ENCODE data around the gene BMP8B. TPM values are rescaled to one million over a fixed set of nuclear protein-coding genes. Genes with fewer than 3 reads are reported as not detected.

The BMP8B gene
- total and polyA plus RNA-seq, 2 of the 8 experiments (the other 6 are each of a cell fraction or from before 2014, with no cell fraction given): 0.37 to 0.50 TPM

DNA sequence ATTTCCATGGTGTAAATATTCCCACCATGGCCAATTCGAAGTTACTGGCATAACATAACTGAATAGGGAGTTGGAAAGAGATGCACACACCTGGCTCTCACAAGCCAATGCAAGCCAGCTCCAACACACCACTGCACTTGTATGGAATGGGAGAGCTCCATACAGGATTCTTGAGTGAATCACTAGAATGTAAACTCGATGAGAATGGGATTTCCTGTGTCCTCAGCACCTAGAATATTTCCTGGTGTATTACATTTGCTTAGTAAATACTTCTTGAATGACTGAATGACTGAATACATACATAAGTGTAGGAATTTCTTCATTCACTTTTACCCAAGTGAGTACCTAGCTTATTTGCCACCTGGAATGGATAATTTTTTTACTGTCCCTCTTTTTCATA, 66.2 kb downstream of the BMP8B start:
- Histone ChIP-seq H4K5ac (ENCODE audit: insufficient read length, low read depth, low read length) (no peak overlapping the region), H3K27me3 (replicated peaks in 1 of 4; ENCODE audit: control insufficient read depth in 3 of 4, extremely low read depth in 1 of 4, insufficient read depth in 3 of 4, low read length in 3 of 4) (peaks cover 13 to 57% (median 37%) of the 10 kb centered on the region in 4 experiments)
- TF ChIP-seq SP1 (IDR thresholded peaks at IDR 0.05; ENCODE audit: low read depth, low read length): no peak
- no peak for TF ChIP-seq TCF12 (IDR thresholded peaks at IDR 0.05; ENCODE audit: low read depth, low read length)
- TF ChIP-seq RAD21 (IDR thresholded peaks at IDR 0.05 in 1 of 2, conservative IDR thresholded peaks at IDR 0.05 in 1 of 2; ENCODE audit: low read depth in 2 of 2, low read length in 2 of 2): no peak
- TF ChIP-seq TBP (IDR thresholded peaks at IDR 0.05; ENCODE audit: low read depth, low read length): no peak
- no peak for TF ChIP-seq POU5F1 (IDR thresholded peaks at IDR 0.05; ENCODE audit: low read depth, low read length)
- no peak for TF ChIP-seq KDM1A (IDR thresholded peaks at IDR 0.05; ENCODE audit: borderline replicate concordance, low read length)
- no peak for TF ChIP-seq EZH2 (IDR thresholded peaks at IDR 0.05; ENCODE audit: low read depth, low read length, severe bottlenecking)
- TF ChIP-seq RNF2 (IDR thresholded peaks at IDR 0.05; ENCODE audit: borderline replicate concordance, low read depth, low read length, missing control alignments, poor library complexity, severe bottlenecking): no peak

More for the DNA sequence above, 66.2 kb downstream of the BMP8B start:
- H2BK5ac ChIP-seq (ENCODE audit: low read depth, low read length): no peak overlapping the region
- H3K18ac ChIP-seq (ENCODE audit: extremely low read depth, low read length): no peak overlapping the region
- POLR2A ChIA-PET (ENCODE audit: partially characterized antibody): no interaction called here
- no peak overlapping the region for H2AFZ ChIP-seq (ENCODE audit: low read length)
- no peaks in the 10 kb centered on the region for H3K4me1 ChIP-seq (replicated peaks in 1 of 4; ENCODE audit: control insufficient read depth in 3 of 4, insufficient read depth in 4 of 4, low read length in 3 of 4)
- H3K4me3 ChIP-seq (ENCODE audit: extremely low read depth in 1 of 4, insufficient read depth in 2 of 4, low read depth in 3 of 4, low read length in 4 of 4): no peak overlapping the region
- no peak overlapping the region for H3K27ac ChIP-seq (ENCODE audit: low read depth, low read length)
- CTCF ChIA-PET (ENCODE audit: partially characterized antibody): interaction anchor here (0.6 to 7.8 kb wide), 10 partner anchors 8 to 113 kb away, joined by 3 to 72 read pairs (median 4); partner anchors contain the start of gene NT5C1A
- no peak overlapping the region for H2BK15ac ChIP-seq (ENCODE audit: low read length)
- H3K36me3 ChIP-seq (ENCODE audit: control insufficient read depth in 2 of 4, insufficient read depth in 4 of 4, low read length in 3 of 4): no peaks in the 10 kb centered on the region
- H2BK20ac ChIP-seq (ENCODE audit: low read length): no peak overlapping the region
- no peak overlapping the region for H3K4me2 ChIP-seq (ENCODE audit: insufficient read depth in 1 of 2, low read depth in 2 of 2, low read length in 2 of 2)
- H3K79me1 ChIP-seq (ENCODE audit: low read depth, low read length): no peaks in the 10 kb centered on the region
- no peaks in the 10 kb centered on the region for H3K23me2 ChIP-seq (ENCODE audit: low read depth, low read length)
- H2AK5ac ChIP-seq (ENCODE audit: low read depth, low read length): no peak overlapping the region
- H3K56ac ChIP-seq (replicated peaks; ENCODE audit: insufficient read length, low read depth, low read length): no peak overlapping the region
- H3K23ac ChIP-seq (ENCODE audit: insufficient read length): no peak overlapping the region
- no peak for DNase-seq (ENCODE audit: low read depth in 1 of 2, low spot score in 2 of 2)
- no peaks in the 10 kb centered on the region for H3K79me2 ChIP-seq (ENCODE audit: control insufficient read depth in 1 of 2, insufficient read depth in 2 of 2, low read length in 2 of 2)
- H4K8ac ChIP-seq (ENCODE audit: extremely low read depth, insufficient read depth, low read length): no peak overlapping the region
- H3K14ac ChIP-seq (ENCODE audit: insufficient read length): no peak overlapping the region
- H3K4ac ChIP-seq (replicated peaks; ENCODE audit: insufficient read length, low read depth, low read length): no peak overlapping the region
- H2BK12ac ChIP-seq (ENCODE audit: low read depth, low read length): no peak overlapping the region
- 43% methylated on average over 2 of the region's 2 CpGs; no CpG with 5 or more reads in 1 of the 2 experiments for WGBS, 2 experiments (ENCODE audit: extremely low coverage in 1 of 2, insufficient coverage in 1 of 2, insufficient read length in 1 of 2, insufficient replicate concordance in 2 of 2, low coverage in 1 of 2, low lambda C conversion rate in 2 of 2, missing lambda C conversion rate in 1 of 2)
- no peak overlapping the region for H4K91ac ChIP-seq (replicated peaks; ENCODE audit: insufficient read length, low read length)
- no peak for FAIRE-seq
- H2BK120ac ChIP-seq (replicated peaks; ENCODE audit: low read depth, low read length): no peak overlapping the region
- H4K20me1 ChIP-seq (replicated peaks in 1 of 2; ENCODE audit: control insufficient read depth in 1 of 2, insufficient read depth in 2 of 2, low read length in 2 of 2): peaks cover 2 to 10% of the 10 kb centered on the region in 2 experiments
- H3K9me3 ChIP-seq (ENCODE audit: insufficient read depth in 2 of 2, low read depth in 1 of 2, low read length in 1 of 2): no peaks in the 10 kb centered on the region
- H3K9ac ChIP-seq (replicated peaks in 1 of 4; ENCODE audit: extremely low read depth in 1 of 4, low read depth in 3 of 4, low read length in 3 of 4): no peak overlapping the region
